DMS153 treated with DMSO at 0.1 percent for 48 hours (cell line): ENCODE data around the gene OR3A1.
"Not testable (repeated sequence)": the region's sequence is repeated elsewhere in the genome, so short reads cannot be mapped to it uniquely, and the experiment has no call there.

Experiments
- DNase-seq: peaks from one replicate; lab custom pipeline; 2025; ENCODE audit not compliant: unreplicated experiment; lab: John Stamatoyannopoulos, UW

OR3A1 gene, protein sequence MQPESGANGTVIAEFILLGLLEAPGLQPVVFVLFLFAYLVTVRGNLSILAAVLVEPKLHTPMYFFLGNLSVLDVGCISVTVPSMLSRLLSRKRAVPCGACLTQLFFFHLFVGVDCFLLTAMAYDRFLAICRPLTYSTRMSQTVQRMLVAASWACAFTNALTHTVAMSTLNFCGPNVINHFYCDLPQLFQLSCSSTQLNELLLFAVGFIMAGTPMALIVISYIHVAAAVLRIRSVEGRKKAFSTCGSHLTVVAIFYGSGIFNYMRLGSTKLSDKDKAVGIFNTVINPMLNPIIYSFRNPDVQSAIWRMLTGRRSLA

DNA sequence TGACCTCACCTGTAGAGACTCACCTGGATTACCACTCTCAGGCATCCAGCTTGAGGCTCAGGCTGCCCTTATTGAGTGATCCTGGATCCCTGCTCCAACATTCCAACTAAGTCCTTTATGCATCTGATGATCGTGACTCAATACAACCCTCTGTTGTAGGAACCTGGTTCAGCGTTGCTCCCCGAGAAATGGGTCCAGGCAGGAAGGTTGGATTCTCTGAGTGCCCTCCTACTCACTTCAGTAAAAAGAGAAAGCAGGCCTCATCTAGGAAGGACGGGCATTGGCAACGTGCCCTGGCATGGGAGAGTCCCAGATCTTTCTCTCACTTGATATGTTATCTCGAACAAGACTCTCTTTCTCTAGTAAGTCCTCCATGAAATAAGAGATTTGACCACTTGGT is at the start of gene OR3A1:
OR3A1 (minus strand) TSS at position 101 of the 400 bp plus-strand sequence. CDS start 5,778 bp downstream, outside the sequence.
- DNase-seq: no peak

DNA sequence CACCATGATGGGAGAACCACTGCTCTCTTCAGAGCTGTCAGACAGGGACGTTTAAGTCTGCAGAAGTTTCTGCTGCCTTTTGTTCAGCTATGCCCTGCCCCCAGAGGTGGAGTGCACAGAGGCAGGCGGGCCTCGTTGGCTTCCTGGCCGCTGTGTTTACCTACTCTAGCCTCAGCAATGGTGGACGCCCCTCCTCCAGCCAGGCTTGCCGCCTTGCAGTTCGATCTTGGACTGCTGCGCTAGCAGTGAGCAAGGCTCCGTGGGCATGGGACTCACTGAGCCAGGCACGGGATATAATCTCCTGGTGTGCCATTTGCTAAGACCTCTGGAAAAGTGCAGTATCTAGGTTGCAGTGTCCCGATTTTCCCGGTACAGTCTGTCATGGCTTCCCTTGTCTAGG is 44.6 kb upstream of the OR3A1 start:
- not testable (repeated sequence) for DNase-seq

DNA sequence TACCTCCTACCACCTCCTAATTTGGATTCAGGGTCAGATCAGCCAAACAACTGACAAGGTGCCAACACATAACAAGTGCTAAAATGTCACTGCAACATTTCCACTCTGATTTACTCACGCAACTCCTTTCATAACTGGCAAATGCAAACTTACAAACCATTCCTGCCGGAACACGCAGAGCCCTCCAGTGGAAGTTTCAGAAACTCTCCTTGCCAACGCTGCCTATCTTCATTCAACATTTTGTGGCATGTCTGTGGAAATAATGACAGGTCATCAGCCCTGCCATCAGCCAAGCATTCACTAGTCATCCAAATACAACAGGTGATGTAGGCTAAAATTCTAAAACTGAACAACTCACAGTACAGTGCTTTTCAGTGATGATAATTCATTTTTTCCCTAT is 37.7 kb upstream of the OR3A1 start:
- DNase-seq: no peak

DNA sequence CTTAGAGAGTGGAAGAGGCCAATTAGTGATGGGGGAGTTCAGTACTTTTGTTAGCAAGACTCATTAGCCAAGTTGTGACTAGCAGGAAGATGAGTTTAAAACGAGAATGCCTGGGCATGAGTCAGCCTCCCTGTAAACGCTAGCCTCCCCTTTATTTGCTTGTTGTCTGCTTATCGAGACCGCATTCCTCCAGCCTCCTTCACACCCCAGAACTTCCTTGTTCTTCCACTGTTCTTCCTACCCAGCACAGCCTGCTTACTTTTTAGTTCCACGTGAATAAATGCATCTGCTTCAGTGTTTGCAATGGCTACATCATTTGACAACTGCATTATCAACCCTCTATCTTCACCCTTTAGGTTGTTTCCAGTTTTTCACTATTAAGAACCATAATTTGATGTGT is 20.2 kb upstream of the OR3A1 start:
- DNase-seq: no peak

DNA sequence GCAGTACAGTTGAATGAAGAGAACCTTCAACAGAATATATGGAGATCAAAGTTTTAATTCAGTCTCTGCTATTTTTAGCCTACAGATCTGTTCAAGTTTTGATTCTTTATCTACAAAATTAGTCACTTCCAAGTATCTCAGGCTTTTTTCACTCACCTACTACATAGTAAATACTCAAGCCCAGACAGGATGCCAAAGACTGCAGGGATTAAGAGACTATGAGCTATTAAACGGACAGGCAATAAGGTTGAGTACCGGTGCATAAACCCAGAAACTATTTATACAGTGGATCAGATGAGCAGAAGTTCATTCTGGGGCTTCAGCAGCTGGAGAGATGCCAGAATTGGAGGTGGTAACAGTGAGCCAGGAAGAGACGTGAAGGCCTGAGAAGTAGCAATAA is 18.7 kb upstream of the OR3A1 start:
- DNase-seq: no peak

DNA sequence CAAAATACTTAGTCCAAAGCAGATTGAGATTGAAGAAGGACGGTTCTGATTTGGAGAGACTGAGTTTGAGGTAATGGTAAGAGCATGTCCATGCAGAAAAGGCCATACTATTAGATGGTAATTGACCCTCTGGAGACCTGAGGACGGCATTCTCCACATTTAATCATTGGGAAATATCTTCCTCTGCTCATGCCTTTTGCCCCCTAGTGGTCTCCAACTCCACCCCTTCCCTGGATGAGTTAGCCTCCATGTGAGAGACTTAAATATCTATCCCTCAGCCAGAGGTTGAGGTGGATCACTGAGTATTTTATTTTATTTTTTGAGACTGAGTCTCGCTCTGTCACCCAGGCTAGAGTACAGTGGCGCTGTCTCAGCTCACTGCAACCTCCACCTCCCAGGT is 10.4 kb upstream of the OR3A1 start:
- no peak for DNase-seq

DNA sequence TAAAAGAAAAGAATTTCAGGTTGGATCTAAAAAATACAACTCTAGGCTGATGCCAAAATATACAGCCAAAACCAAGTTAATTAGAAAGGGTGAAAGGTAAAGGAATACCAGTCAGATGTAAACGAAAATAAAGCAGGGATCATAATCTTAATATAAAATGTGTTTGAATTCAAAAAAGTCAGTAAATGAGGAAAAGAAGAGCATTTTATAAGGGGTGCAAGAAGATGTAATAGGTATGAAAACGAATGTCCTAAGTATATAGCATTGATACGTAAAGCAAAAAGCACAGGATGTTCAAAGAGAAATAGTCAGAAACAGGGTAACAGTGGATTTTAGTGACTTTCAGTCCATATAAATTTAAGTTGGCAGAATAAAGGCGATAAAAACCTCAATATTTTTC is 2.5 kb downstream of the OR3A1 start:
- DNase-seq: no peak

DNA sequence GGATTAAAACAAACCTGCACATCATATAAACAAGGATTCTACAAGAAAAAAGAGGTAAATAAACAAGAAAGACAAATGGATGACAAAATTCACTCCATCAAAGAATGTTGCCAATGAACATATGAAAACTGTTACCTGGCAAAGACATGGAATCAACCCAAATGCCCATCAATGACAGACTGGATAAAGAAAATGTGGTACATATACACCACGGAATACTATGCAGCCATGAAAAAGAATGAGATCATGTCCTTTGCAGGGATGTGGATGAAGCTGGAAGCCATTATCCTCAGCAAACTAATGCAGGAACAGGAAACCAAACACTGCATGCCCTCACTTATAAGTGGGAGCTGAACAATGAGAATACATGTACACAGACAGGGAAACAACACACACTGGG is 4.6 kb downstream of the OR3A1 start:
- not testable (repeated sequence) for DNase-seq

DNA sequence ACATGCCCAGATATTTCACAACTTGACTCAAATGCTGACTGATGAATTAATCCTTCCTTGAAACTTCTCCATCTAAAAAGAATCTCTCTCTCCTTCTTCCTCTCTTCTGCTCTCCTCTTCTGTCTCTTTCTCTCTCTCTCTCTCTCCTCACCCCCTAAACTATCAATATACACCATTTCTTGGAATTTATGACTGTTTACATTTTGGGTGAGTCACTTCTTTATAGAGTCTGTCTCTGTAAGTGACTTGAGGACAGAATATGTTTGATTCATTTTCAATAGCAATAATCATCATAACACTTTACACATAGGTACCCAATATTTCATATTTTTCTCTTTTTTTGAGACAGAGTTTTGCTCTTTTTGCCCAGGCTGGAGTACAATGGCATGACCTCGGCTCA is 15.3 kb downstream of the OR3A1 start:
- DNase-seq: no peak

DNA sequence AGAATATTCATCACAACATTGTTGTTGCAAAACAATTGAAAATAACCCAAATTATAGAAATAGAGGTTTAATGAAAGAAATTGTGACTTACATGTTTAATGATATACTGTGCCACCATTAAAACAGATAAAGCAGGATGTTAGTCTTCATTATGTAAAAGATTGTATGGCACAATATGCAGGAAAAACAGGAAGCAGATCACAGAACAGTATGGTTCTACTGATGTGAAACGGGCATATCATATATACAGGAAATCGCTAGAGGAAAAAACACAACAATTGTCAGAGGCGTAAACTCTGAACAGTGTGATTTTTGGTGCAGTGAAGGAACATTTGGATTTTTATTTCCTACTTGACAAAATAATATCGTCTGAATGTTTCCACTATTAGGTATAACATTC is 22.0 kb downstream of the OR3A1 start:
- DNase-seq: no peak

DNA sequence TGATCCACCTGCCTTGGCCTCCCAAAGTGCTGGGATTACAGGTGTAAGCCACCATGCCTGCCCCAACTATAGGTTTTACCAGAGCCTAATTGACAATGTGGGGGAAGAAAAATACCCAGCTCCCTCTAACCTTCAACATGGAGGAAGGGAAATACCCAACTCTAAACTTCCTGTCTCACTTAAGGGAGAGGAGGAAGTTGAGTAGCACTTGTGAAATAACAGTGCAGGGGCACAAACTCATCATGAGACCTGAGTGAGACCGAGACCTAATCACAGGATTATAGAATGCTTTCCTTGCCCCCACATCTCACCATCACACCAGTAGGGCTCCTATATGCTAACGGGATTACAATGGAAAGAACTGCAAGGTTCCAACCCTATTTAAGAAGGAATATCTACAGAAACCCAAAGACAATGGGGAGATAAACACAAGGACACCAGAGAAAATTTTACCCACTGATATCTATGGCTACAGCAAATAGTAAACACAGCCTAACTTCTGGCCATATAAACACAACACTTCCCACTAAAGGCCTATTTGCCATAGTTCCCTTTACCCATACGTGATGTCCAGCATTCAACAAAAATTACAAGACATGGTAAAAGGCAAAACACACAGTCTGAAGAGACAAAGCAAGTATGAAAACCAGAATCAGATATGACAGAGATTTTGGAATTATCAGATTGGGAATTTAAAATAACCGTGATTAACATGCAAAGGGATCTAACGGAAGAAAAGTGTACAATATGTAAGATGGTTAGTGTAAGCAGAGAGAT is 26.9 kb downstream of the OR3A1 start:
- no peak for DNase-seq

DNA sequence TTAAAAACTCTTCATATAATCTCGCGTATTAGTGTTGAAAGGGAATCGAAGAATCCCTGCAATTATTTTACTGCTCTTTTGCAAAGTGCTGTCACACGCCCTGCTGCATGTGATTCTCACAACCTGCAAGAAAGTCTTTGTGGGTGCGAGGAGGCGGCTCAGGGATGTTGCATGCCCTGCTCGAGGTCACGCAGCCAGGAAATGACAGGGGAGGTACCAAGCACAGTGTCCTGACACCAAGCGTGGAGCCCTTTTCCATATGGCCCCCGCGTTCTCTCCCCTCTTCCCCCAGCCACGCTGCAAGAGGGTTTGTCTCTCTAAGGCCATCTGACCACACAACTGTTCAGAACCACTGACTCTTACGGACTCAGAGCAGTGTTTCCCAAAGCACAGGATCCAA is 37.6 kb downstream of the OR3A1 start:
- no peak for DNase-seq

DNA sequence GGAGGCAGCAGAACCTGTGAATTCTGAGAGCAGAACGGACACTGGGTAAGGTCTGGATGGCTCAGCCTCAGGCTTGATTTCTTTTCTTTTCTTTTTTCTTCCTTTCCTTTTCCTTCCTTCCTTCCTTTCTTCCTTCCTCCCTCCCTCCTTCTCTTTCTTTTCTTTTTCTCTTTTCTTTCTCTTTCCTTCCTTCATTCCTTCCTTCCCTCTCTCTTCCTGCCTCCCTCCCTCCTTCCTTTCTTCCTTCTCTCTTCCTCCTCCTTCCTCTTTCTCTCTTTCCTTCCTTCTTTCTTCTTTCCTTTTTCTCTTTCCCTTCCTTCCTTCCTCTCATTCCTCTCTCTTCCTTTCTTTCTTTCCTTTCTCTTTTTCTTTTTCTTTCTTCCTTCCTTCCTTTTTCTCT is 38.0 kb downstream of the OR3A1 start:
- DNase-seq: no peak

DNA sequence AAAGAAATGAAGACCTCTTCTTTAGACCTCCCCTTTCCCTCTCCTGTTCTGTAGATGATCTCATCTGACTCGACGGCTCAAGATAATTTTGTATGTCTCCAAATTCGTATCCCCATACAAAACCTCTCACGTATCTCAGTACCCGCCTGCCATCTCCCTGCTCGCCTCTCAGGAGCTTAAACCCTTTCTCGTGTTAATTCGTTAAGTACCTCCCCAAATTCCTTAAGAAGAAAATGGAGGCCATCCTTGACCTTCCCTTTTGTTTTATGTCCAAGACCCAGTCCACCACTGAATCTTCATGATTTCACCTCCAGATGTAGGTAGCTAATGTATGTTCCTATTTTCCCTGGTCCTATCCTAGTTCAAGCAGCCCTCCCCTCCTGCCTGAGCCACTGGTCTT is 41.6 kb downstream of the OR3A1 start:
- no peak for DNase-seq

DNA sequence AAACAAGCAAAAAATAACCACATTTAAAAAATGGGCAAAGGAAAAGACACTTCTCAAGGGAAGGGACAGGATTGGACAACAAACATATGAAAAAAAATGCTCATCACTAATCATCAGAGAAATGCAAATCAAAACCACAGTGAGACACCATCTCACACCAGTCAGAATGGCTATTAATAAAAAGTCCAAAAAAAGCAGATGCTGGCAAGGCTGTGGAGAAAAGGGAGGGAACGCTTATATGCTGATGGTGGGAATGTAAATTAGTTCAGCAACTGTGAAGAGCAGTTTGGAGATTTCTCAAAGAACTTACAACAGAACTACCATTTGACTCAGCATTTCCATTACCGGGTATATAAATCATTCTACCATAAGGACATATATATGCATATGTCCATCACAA is 49.1 kb downstream of the OR3A1 start:
- DNase-seq: not testable (repeated sequence)

DNA sequence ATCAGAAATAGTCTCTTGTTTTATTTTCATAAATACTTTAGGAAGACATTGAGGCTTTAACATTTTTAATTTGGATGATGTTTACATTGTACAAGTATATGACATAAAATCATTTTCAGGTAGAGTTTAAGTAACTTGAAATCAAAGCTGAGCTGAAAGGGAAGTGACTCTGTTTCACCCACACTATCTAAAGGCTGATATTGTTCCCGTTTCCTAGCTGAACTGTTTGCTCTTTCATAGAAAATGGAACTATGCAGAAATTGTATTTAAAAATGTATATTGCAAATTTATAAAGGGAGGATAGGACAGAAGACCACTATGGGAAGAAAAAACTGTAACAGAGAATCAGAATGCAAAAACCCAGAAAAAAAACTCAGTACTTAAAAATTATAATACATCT is 53.3 kb downstream of the OR3A1 start:
- not testable (repeated sequence) for DNase-seq

DNA sequence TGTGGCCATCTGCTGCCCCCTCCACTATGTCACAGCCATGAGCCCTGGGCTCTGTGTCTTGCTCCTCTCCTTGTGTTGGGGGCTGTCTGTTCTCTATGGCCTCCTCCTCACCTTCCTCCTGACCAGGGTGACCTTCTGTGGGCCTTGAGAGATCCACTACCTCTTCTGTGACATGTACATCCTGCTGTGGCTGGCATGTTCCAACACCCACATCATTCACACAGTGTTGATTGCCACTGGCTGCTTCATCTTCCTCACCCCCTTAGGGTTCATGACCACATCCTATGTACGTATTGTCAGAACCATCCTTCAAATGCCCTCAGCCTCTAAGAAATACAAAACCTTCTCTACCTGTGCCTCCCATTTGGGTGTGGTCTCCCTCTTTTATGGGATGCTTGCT is 57.1 kb downstream of the OR3A1 start:
- not testable (repeated sequence) for DNase-seq
